ENCODE results near the gene CDK5.

The CDK5 gene

GRCh38 chr7:151015967-151016366, 41.7 kb downstream of the CDK5 start:
- WGBS = 94% methylated on average over 4 of the region's 5 CpGs
- no peak overlapping the region for H2BK120ac ChIP-seq (ENCODE audit: low read depth, low read length)
- no peak overlapping the region for H2AK5ac ChIP-seq (ENCODE audit: low read length, severe bottlenecking)
- H3K36me3 ChIP-seq (ENCODE audit: control insufficient read depth in 1 of 2, insufficient read depth in 2 of 2, low read depth in 1 of 2, low read length in 2 of 2) = no peaks in the 10 kb centered on the region
- no peak overlapping the region for H2AFZ ChIP-seq (ENCODE audit: low read depth, low read length)
- H3K4me1 ChIP-seq (ENCODE audit: control insufficient read depth, insufficient read depth, low read depth, low read length) = peaks cover 14% of the 10 kb centered on the region
- peaks cover 56 to 69% of the 10 kb centered on the region in 2 experiments for H3K27me3 ChIP-seq (ENCODE audit: control insufficient read depth in 1 of 2, insufficient read depth in 1 of 2, low read length in 2 of 2)
- no peak overlapping the region for H4K8ac ChIP-seq (ENCODE audit: low read length)
- H3K4ac ChIP-seq (ENCODE audit: low read depth in 1 of 2, low read length in 2 of 2) = no peak overlapping the region
- no peak overlapping the region for H2BK15ac ChIP-seq (ENCODE audit: low read depth, poor library complexity, severe bottlenecking)
- no peak overlapping the region for H3K27ac ChIP-seq (ENCODE audit: low read length, poor library complexity, severe bottlenecking)
- H2BK5ac ChIP-seq (ENCODE audit: low read depth, low read length, poor library complexity, severe bottlenecking) = no peak overlapping the region
- DNase-seq = no peak
- no peak overlapping the region for H3K14ac ChIP-seq (ENCODE audit: low read length in 2 of 2)
- peak overlapping the region; percentile 45 for H4K91ac ChIP-seq (ENCODE audit: low read length)
- no peak overlapping the region for H3K9ac ChIP-seq (ENCODE audit: low read length)
- no peak overlapping the region for H3K4me2 ChIP-seq (ENCODE audit: low read length, poor library complexity, severe bottlenecking)
- no peaks in the 10 kb centered on the region for H3K9me3 ChIP-seq (ENCODE audit: control insufficient read depth, low read length)
- no peak overlapping the region for H3K18ac ChIP-seq (ENCODE audit: low read depth in 1 of 2, low read length in 2 of 2)
- no peak overlapping the region for H3K4me3 ChIP-seq (ENCODE audit: insufficient read depth in 1 of 2, low read depth in 1 of 2, low read length in 2 of 2)
- H2BK12ac ChIP-seq (ENCODE audit: low read length in 2 of 2) = no peak overlapping the region
- H3K79me1 ChIP-seq (replicated peaks; ENCODE audit: low read length, poor library complexity, severe bottlenecking) = no peaks in the 10 kb centered on the region
- peak overlapping the region in 1 of 2 experiments; percentile 40 for H3K23ac ChIP-seq (ENCODE audit: low read length in 2 of 2)

DNA sequence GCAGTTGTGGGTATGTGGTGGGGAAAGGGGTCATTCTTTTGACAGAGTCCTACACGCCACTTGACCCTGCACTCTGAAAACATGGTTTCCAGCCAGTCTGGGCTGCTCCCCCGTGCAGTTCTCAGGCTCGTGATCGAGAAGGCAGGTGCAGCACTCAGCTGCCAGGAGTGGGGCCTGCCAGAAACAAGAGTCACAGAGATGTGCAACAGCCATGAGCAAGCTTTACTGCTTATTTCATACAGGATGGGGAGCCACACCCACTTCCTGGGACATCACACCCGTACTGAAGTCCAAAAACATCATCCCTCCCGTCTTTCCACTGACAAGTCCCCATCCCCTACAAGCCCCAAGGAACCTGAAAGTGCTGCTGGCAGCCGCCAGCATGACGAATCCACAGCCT, 42.7 kb downstream of the CDK5 start:
- Histone ChIP-seq H3K4me2 (ENCODE audit: low read length, poor library complexity, severe bottlenecking) (no peak overlapping the region), H3K18ac (ENCODE audit: low read depth in 1 of 2, low read length in 2 of 2) (no peak overlapping the region), H2AFZ (ENCODE audit: low read depth, low read length) (no peak overlapping the region), H3K9me3 (ENCODE audit: control insufficient read depth, low read length) (no peaks in the 10 kb centered on the region), H4K8ac (ENCODE audit: low read length) (no peak overlapping the region), H3K4ac (ENCODE audit: low read depth in 1 of 2, low read length in 2 of 2) (no peak overlapping the region), H3K27ac (ENCODE audit: low read length, poor library complexity, severe bottlenecking) (no peak overlapping the region), H2AK5ac (ENCODE audit: low read length, severe bottlenecking) (no peak overlapping the region), H3K4me1 (ENCODE audit: control insufficient read depth, insufficient read depth, low read depth, low read length) (peaks cover 21% of the 10 kb centered on the region), H3K27me3 (ENCODE audit: control insufficient read depth in 1 of 2, insufficient read depth in 1 of 2, low read length in 2 of 2) (peaks cover 54 to 59% of the 10 kb centered on the region in 2 experiments), H3K9ac (ENCODE audit: low read length) (no peak overlapping the region), H3K14ac (ENCODE audit: low read length in 2 of 2) (no peak overlapping the region), H2BK12ac (ENCODE audit: low read length in 2 of 2) (no peak overlapping the region), H3K4me3 (ENCODE audit: insufficient read depth in 1 of 2, low read depth in 1 of 2, low read length in 2 of 2) (no peak overlapping the region), H4K91ac (ENCODE audit: low read length) (no peak overlapping the region), H2BK5ac (ENCODE audit: low read depth, low read length, poor library complexity, severe bottlenecking) (no peak overlapping the region), H2BK120ac (ENCODE audit: low read depth, low read length) (no peak overlapping the region), H3K36me3 (ENCODE audit: control insufficient read depth in 1 of 2, insufficient read depth in 2 of 2, low read depth in 1 of 2, low read length in 2 of 2) (no peaks in the 10 kb centered on the region), H2BK15ac (ENCODE audit: low read depth, poor library complexity, severe bottlenecking) (no peak overlapping the region), H3K23ac (ENCODE audit: low read length in 2 of 2) (no peak overlapping the region), H3K79me1 (replicated peaks; ENCODE audit: low read length, poor library complexity, severe bottlenecking) (no peaks in the 10 kb centered on the region)
- no peak for DNase-seq
- 87% methylated on average over 8 of the region's 8 CpGs for WGBS

DNA sequence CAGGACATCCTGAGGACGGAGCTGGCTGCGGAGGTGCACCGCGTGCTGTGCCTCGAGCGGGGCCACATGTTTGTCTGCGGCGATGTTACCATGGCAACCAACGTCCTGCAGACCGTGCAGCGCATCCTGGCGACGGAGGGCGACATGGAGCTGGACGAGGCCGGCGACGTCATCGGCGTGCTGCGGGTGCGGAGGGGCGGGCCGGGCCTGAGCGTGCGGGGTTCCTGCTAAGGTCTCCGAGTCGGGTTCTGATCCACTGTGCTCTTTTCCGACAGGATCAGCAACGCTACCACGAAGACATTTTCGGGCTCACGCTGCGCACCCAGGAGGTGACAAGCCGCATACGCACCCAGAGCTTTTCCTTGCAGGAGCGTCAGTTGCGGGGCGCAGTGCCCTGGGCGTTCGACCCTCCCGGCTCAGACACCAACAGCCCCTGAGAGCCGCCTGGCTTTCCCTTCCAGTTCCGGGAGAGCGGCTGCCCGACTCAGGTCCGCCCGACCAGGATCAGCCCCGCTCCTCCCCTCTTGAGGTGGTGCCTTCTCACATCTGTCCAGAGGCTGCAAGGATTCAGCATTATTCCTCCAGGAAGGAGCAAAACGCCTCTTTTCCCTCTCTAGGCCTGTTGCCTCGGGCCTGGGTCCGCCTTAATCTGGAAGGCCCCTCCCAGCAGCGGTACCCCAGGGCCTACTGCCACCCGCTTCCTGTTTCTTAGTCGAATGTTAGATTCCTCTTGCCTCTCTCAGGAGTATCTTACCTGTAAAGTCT, 43.8 kb downstream of the CDK5 start:
- Histone ChIP-seq H3K9me3 (ENCODE audit: control insufficient read depth, low read length) (no peaks in the 10 kb centered on the region), H2BK15ac (ENCODE audit: low read depth, poor library complexity, severe bottlenecking) (no peak overlapping the region), H4K91ac (ENCODE audit: low read length) (peak overlapping the region; percentile 44), H3K23ac (ENCODE audit: low read length in 2 of 2) (no peak overlapping the region), H3K27ac (ENCODE audit: low read length, poor library complexity, severe bottlenecking) (no peak overlapping the region), H3K4ac (ENCODE audit: low read depth in 1 of 2, low read length in 2 of 2) (no peak overlapping the region), H3K14ac (ENCODE audit: low read length in 2 of 2) (no peak overlapping the region), H4K8ac (ENCODE audit: low read length) (no peak overlapping the region), H3K79me1 (replicated peaks; ENCODE audit: low read length, poor library complexity, severe bottlenecking) (no peaks in the 10 kb centered on the region), H3K4me1 (ENCODE audit: control insufficient read depth, insufficient read depth, low read depth, low read length) (peaks cover 26% of the 10 kb centered on the region), H3K18ac (ENCODE audit: low read depth in 1 of 2, low read length in 2 of 2) (peak overlapping the region in 1 of 2 experiments; percentile 14), H3K4me2 (ENCODE audit: low read length, poor library complexity, severe bottlenecking) (no peak overlapping the region), H2BK120ac (ENCODE audit: low read depth, low read length) (no peak overlapping the region), H3K9ac (ENCODE audit: low read length) (peak overlapping the region; percentile 79), H3K27me3 (ENCODE audit: control insufficient read depth in 1 of 2, insufficient read depth in 1 of 2, low read length in 2 of 2) (peaks cover 47 to 49% of the 10 kb centered on the region in 2 experiments), H2BK5ac (ENCODE audit: low read depth, low read length, poor library complexity, severe bottlenecking) (no peak overlapping the region), H3K36me3 (ENCODE audit: control insufficient read depth in 1 of 2, insufficient read depth in 2 of 2, low read depth in 1 of 2, low read length in 2 of 2) (no peaks in the 10 kb centered on the region), H2BK12ac (ENCODE audit: low read length in 2 of 2) (no peak overlapping the region), H2AK5ac (ENCODE audit: low read length, severe bottlenecking) (no peak overlapping the region), H2AFZ (ENCODE audit: low read depth, low read length) (no peak overlapping the region), H3K4me3 (ENCODE audit: insufficient read depth in 1 of 2, low read depth in 1 of 2, low read length in 2 of 2) (peak overlapping the region in 1 of 2 experiments; percentile 66)
- WGBS = 68% methylated on average over 53 of the region's 55 CpGs
- DNase-seq = no peak

- H2BK5ac ChIP-seq (ENCODE audit: low read depth, low read length, poor library complexity, severe bottlenecking) = no peak overlapping the region
- peak overlapping the region in 1 of 2 experiments; percentile 43 for H2BK12ac ChIP-seq (ENCODE audit: low read length in 2 of 2)
- H2BK120ac ChIP-seq (ENCODE audit: low read depth, low read length) = no peak overlapping the region
- no peak overlapping the region for H4K8ac ChIP-seq (ENCODE audit: low read length)
- no peaks in the 10 kb centered on the region for H3K9me3 ChIP-seq (ENCODE audit: control insufficient read depth, low read length)
- H3K23ac ChIP-seq (ENCODE audit: low read length in 2 of 2) = no peak overlapping the region
- H3K79me1 ChIP-seq (replicated peaks; ENCODE audit: low read length, poor library complexity, severe bottlenecking) = no peaks in the 10 kb centered on the region
- 60% methylated on average over 19 of the region's 26 CpGs for WGBS
- DNase-seq = no peak
- no peak overlapping the region for H3K14ac ChIP-seq (ENCODE audit: low read length in 2 of 2)
- H2BK15ac ChIP-seq (ENCODE audit: low read depth, poor library complexity, severe bottlenecking) = no peak overlapping the region
- H3K18ac ChIP-seq (ENCODE audit: low read depth in 1 of 2, low read length in 2 of 2) = peak overlapping the region in 1 of 2 experiments; percentile 18
- no peak overlapping the region for H3K4ac ChIP-seq (ENCODE audit: low read depth in 1 of 2, low read length in 2 of 2)
- peak overlapping the region in 1 of 2 experiments; percentile 66 for H3K4me3 ChIP-seq (ENCODE audit: insufficient read depth in 1 of 2, low read depth in 1 of 2, low read length in 2 of 2)
- H3K27ac ChIP-seq (ENCODE audit: low read length, poor library complexity, severe bottlenecking) = no peak overlapping the region
- peaks cover 45 to 46% of the 10 kb centered on the region in 2 experiments for H3K27me3 ChIP-seq (ENCODE audit: control insufficient read depth in 1 of 2, insufficient read depth in 1 of 2, low read length in 2 of 2)
- H2AK5ac ChIP-seq (ENCODE audit: low read length, severe bottlenecking) = no peak overlapping the region
- peaks cover 20% of the 10 kb centered on the region for H3K4me1 ChIP-seq (ENCODE audit: control insufficient read depth, insufficient read depth, low read depth, low read length)
- H4K91ac ChIP-seq (ENCODE audit: low read length) = no peak overlapping the region
- no peak overlapping the region for H3K4me2 ChIP-seq (ENCODE audit: low read length, poor library complexity, severe bottlenecking)
- H3K9ac ChIP-seq (ENCODE audit: low read length) = no peak overlapping the region
- no peaks in the 10 kb centered on the region for H3K36me3 ChIP-seq (ENCODE audit: control insufficient read depth in 1 of 2, insufficient read depth in 2 of 2, low read depth in 1 of 2, low read length in 2 of 2)
- no peak overlapping the region for H2AFZ ChIP-seq (ENCODE audit: low read depth, low read length)
Observed at GRCh38 chr7:151013356-151013732, 44.4 kb downstream of the CDK5 start.
